ENCODE results near the gene KCNQ1.

KCNQ1 gene

DNA sequence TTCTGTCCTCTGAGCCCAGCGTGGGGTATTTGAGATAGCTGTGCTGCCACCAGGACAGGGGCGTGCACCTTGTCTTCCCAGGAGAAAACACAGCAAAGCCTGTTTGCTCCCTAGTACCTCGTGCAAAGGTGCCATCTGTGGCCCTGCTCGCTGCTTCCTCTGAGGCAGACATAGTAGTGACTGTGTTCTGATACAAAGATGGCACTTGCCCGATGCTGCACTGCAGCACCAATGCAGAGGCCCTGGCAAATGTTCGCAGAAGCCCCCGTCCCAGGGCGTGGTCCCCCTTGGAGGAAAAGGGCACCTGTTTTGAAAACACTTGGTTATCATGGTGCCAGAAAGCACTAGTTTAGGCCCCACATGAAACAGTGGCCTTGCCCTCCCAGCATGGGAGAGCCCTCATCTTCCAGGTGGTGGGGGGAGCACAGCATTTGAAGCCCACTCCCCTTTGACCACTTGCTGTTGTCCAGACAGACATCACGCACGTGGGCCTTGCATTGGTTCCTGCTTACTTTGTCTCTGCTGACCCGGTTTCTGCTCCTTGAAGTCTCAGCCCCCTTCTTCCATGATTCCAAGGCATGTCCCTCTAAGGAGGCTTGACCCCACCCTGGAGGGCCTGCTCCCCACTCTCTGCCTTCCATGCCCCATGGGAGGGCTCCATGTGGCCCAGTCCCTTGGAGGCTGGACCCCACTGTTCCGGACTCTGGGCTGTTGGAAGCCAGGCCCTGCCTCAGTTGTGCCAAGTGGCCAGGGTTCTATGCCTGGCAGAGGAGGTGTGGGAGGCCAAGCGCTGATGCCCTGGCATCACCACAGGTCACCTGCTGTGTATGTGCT is 145.5 kb downstream of the KCNQ1 start:
- TF ChIP-seq, protein P1, sequence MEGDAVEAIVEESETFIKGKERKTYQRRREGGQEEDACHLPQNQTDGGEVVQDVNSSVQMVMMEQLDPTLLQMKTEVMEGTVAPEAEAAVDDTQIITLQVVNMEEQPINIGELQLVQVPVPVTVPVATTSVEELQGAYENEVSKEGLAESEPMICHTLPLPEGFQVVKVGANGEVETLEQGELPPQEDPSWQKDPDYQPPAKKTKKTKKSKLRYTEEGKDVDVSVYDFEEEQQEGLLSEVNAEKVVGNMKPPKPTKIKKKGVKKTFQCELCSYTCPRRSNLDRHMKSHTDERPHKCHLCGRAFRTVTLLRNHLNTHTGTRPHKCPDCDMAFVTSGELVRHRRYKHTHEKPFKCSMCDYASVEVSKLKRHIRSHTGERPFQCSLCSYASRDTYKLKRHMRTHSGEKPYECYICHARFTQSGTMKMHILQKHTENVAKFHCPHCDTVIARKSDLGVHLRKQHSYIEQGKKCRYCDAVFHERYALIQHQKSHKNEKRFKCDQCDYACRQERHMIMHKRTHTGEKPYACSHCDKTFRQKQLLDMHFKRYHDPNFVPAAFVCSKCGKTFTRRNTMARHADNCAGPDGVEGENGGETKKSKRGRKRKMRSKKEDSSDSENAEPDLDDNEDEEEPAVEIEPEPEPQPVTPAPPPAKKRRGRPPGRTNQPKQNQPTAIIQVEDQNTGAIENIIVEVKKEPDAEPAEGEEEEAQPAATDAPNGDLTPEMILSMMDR (IDR thresholded peaks at IDR 0.05; ENCODE audit: low read depth, low read length): no peak
- no peak overlapping the region for H3K4me3 ChIP-seq (ENCODE audit: low read depth, low read length)

DNA sequence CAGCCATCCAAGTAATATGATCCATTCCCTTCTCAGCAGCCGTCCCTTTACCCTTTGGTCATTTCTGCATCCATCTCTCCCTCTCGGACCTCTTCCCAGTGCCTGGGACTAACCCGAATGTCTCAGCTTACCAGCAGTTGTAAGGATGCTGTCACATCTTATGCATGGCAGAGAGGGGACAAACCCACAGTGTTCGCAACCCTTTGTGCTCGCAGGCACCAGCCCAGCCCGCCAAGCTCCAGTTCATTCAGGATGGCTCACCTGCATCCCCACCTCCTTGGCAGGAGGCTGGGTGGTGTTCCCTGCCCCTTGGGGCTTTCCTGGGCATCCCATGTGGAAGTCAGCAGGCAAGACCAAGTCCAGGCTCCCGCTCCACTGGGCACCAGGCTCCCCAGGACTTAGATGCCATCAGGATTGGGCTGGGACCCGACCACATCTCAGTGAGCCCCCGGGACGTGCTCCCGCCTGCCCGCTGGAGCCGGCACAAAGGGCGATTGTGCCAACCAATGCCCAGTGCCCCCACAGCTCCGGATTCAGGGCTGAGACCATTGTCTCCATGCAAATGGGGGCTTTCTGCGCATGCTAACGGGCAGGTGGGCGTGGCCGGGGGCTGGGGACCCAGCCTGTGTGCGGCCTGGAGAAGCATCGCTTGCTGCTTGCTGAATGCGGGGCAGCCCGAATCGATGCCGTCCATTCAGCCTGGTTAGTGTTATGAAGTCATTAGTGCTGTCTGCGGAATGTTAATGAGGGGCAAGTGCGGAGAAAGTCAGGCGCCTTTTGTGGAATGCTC is 146.4 kb downstream of the KCNQ1 start:
- H3K4me3 ChIP-seq (ENCODE audit: low read depth, low read length): no peak overlapping the region
- TF ChIP-seq, protein P1 (IDR thresholded peaks at IDR 0.05; ENCODE audit: low read depth, low read length): no peak

DNA sequence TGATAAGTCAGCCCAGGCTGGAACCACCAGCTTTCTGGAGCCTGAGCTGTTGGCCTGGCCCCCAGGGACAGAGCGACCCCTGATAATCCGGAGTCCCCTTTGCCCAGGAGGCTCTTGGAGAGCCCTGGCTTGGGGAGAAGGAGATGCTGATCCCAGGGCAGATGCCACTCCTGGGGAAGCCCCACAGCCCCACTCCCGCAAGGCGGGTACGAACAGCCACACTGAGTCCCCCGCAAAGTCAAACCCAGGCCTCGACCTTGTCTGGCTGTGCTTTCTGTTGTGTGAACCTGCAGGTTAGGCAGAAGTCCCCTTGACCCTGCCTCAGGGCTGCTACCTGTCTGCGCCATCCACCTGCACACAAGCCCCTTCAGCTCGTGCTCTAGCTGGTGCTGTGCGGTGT is 147.0 kb downstream of the KCNQ1 start:
- TF ChIP-seq, protein P1 (IDR thresholded peaks at IDR 0.05; ENCODE audit: low read depth, low read length): no peak
- no peak overlapping the region for H3K4me3 ChIP-seq (ENCODE audit: low read depth, low read length)

DNA sequence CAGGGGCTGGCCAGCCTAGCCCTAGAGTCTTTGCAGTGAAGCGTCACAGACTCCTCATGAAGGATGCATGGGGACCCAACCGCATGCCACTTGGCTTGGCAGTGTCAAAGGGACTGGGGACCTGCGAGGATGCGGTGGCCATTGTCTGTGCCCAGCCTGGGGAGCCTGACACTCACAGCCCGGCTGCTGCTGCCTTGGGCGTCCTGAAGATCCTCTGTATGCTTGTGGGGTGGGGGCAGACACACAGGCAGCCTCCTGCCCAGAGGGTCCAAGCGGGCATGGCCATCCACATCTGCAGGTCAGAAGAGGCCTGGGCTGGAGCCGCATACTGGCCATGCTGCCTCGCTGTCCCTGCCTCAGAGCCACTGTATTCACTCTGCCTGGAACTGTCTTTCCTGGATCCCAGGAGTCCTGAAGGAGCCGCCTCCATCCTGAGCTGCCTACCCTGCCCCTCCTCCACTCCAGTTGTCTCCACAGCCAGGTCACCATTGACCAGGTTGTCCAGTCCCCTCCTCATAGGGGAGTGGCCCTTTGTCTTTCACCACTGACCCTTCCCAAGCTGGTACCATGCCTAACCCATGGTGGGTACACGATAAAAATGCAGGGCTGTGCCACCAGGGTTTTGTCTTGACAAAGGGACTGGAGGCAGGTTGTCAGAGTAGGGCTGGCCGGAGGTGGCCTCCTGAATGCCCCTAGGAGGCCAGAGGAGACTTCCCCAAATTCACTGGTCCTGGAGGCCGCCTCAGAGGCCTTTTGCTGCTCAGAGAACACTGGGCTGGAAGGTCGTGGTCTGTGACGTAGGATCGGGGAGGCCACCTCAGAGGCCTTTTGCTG is 148.0 kb downstream of the KCNQ1 start:
- TF ChIP-seq, protein P1 (IDR thresholded peaks at IDR 0.05; ENCODE audit: low read depth, low read length): no peak
- H3K4me3 ChIP-seq (ENCODE audit: low read depth, low read length): no peak overlapping the region

DNA sequence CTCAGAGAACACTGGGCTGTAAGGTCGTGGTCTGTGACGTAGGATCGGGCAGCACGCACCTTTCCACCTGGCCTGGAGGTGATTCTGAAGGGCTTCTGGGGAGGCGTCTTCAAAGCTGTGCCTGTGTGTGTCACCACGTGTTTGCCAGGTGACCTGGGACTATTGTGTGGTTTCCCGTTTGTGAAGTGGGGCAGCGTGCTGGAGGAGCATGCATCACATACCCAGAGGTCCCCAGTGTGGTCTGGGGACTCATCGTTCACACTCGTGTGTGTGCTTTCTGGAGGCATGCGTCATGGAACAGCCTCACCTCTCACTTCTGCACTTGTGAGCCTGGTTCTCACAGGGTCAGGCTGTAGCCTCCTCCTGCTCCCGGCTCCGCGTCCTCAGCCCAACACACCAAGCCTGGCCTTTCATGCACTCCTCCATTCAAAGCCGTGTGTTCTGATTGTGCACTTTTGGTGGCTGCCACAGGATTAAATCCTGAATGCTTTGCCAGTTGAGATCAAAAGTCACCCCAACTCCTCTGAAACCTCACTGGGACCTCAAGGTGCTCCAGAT is 148.7 kb downstream of the KCNQ1 start:
- TF ChIP-seq, protein P1 (IDR thresholded peaks at IDR 0.05; ENCODE audit: low read depth, low read length): no peak
- no peak overlapping the region for H3K4me3 ChIP-seq (ENCODE audit: low read depth, low read length)

DNA sequence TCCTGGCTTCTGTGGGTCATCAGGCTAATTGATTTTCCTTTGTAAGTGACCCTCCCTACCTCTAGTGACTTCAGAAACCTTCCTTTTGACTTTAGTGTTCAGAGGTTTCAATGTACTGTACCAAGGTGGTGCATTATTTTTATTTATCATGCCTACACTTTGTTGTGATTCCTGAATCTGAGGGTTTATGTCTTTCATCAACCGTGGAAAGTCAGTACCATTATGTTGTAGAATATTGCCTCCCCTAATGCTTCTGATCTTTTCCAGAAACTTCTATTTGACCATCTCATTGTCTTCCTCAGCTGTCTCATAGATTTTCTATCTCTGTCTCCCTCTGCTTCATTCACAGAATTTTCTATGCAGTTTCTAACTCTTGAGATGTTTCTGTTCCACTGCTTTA is 149.5 kb downstream of the KCNQ1 start:
- TF ChIP-seq, protein P1 (IDR thresholded peaks at IDR 0.05; ENCODE audit: low read depth, low read length): no peak
- no peak overlapping the region for H3K4me3 ChIP-seq (ENCODE audit: low read depth, low read length)
